Measurements from ENCODE around the gene F13B.

The F13B gene

GRCh38 chr1:197042676-197043341 lies 24.3 kb downstream of the F13B start:
- DNase-seq (ENCODE audit: low read depth): no peak

- DNase-seq (ENCODE audit: low read depth): no peak
Observed at GRCh38 chr1:197041486-197042353, 25.3 kb downstream of the F13B start.

GRCh38 chr1:197036861-197037260 lies 30.2 kb downstream of the F13B start:
- DNase-seq (ENCODE audit: low read depth): no peak

GRCh38 chr1:197034631-197035339 lies 32.3 kb downstream of the F13B start:
- peak; percentile 51 for DNase-seq (ENCODE audit: low read depth)

GRCh38 chr1:197029749-197030148 lies 37.3 kb downstream of the F13B start:
- DNase-seq (ENCODE audit: low read depth): no peak

- DNase-seq (ENCODE audit: low read depth): no peak
Observed at GRCh38 chr1:197027359-197027758, 39.7 kb downstream of the F13B start.

GRCh38 chr1:197024460-197024859 lies 42.6 kb downstream of the F13B start:
- DNase-seq (ENCODE audit: low read depth): peak; percentile 58

- no peak for DNase-seq (ENCODE audit: low read depth)
Observed at GRCh38 chr1:197021716-197022115, 45.3 kb downstream of the F13B start.

- no peak for DNase-seq (ENCODE audit: low read depth)
Observed at GRCh38 chr1:197017558-197018146, 49.4 kb downstream of the F13B start.

GRCh38 chr1:197016751-197017150 lies 50.3 kb downstream of the F13B start:
- DNase-seq (ENCODE audit: low read depth): no peak

- no peak for DNase-seq (ENCODE audit: low read depth)
Observed at GRCh38 chr1:197013234-197013633, 53.8 kb downstream of the F13B start.

- DNase-seq (ENCODE audit: low read depth): no peak
Observed at GRCh38 chr1:197011614-197012013, 55.4 kb downstream of the F13B start.

- no peak for DNase-seq (ENCODE audit: low read depth)
Observed at GRCh38 chr1:197008861-197009260, 58.2 kb downstream of the F13B start.

- DNase-seq (ENCODE audit: low read depth): no peak
Observed at GRCh38 chr1:197003132-197003531, 63.9 kb downstream of the F13B start.

GRCh38 chr1:197001828-197002227 lies 65.2 kb downstream of the F13B start:
- no peak for DNase-seq (ENCODE audit: low read depth)

GRCh38 chr1:196997423-196997822 lies 69.6 kb downstream of the F13B start:
- peak; percentile 68 for DNase-seq (ENCODE audit: low read depth)

GRCh38 chr1:196993916-196994315 lies 73.1 kb downstream of the F13B start:
- no peak for DNase-seq (ENCODE audit: low read depth)

- peak; percentile 15 for DNase-seq (ENCODE audit: low read depth)
Observed at GRCh38 chr1:196991919-196992651, 75.0 kb downstream of the F13B start.

Data from amniotic epithelial cell (primary cell).